Measurements from ENCODE around the gene PLPPR2. TPM values are rescaled to one million over a fixed set of nuclear protein-coding genes. Genes with fewer than 3 reads are reported as not detected.
"Not testable (repeated sequence)": the region's sequence is repeated elsewhere in the genome, so short reads cannot be mapped to it uniquely, and the experiment has no call there.

The PLPPR2 gene
- total RNA-seq, 2 experiments from 2014 or later, result 1.1 TPM

DNA sequence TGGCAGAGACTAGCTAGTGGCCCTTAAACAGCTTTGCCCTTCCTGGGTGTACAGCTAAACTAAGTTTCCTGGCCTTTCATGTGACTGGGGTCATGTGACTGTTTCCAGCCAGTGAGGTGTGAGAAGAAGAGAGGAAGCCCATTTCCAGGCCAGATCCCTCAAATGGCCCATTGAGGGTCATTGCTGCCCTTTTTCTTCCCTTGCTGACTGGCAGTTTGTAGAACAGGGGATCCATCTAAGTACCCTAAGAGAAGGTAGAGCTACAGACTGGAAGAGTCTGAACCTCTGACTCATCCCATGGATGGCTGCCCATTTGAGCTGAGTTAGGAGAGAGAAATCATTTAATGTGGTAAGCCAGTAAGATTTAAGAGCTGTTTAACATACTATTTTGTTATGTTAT lies 22.0 kb downstream of the PLPPR2 start:
- Mint-ChIP-seq H3K27ac (peak overlapping the region; percentile 89), H3K27me3 (ENCODE audit: low read depth) (no peaks in the 10 kb centered on the region), H3K9me3 (ENCODE audit: insufficient read depth) (no peaks in the 10 kb centered on the region), H3K4me3 (no peak overlapping the region), H3K4me1 (ENCODE audit: low read depth) (peaks cover 50% of the 10 kb centered on the region), H3K36me3 (ENCODE audit: low read depth) (peaks cover 23% of the 10 kb centered on the region)
- ATAC-seq (no peak), DNase-seq (peak; percentile 57)
- POLR2A ChIA-PET, result interaction anchor here (0.5 to 0.6 kb wide), 2 partner anchors 42 to 512 kb away, joined by 3 read pairs; partner anchors contain the start of gene RGL3
- CTCF ChIA-PET, result interaction anchor here (0.7 to 4.3 kb wide), 11 partner anchors 9 to 542 kb away, joined by 3 to 35 read pairs (median 4); partner anchors contain the start of genes ODAD3, PRKCSH, RAB3D and TMED1

DNA sequence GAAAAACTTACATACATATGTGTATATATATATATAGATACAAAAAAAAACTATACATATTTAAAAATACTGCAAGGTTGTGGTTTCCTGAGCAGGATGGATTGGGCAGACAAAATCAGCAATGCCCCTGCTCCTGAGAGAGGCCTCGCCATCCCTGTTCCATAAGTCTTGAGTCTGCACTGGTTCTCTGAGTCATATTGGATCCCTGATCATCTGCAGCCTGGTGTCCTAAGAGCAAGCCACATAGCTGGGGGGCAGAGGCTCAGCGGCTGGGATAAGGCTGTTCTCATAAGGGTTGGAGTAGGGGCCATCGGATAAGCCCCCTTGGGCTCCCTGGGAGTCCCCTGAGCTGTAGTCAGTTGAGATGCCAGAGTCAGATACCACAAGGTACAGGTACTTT lies 22.5 kb downstream of the PLPPR2 start:
- no peak for DNase-seq
- H3K27me3 Mint-ChIP-seq (ENCODE audit: low read depth), result peaks cover 2% of the 10 kb centered on the region
- no peaks in the 10 kb centered on the region for H3K9me3 Mint-ChIP-seq (ENCODE audit: insufficient read depth)
- H3K36me3 Mint-ChIP-seq (ENCODE audit: low read depth), result peaks cover 23% of the 10 kb centered on the region
- peaks cover 52% of the 10 kb centered on the region for H3K4me1 Mint-ChIP-seq (ENCODE audit: low read depth)
- CTCF ChIA-PET, result interaction anchor here (1.0 to 4.3 kb wide), 8 partner anchors 9 to 542 kb away, joined by 3 to 35 read pairs (median 4); partner anchors contain the start of genes ODAD3, PRKCSH, RAB3D and TMED1
- H3K4me3 Mint-ChIP-seq, result no peak overlapping the region
- ATAC-seq, result no peak
- H3K27ac Mint-ChIP-seq, result peak overlapping the region; percentile 68
- POLR2A ChIA-PET, result interaction anchor here (0.5 kb wide), 1 partner anchor 512 kb away, joined by 3 read pairs; no protein-coding TSS in a partner anchor

DNA sequence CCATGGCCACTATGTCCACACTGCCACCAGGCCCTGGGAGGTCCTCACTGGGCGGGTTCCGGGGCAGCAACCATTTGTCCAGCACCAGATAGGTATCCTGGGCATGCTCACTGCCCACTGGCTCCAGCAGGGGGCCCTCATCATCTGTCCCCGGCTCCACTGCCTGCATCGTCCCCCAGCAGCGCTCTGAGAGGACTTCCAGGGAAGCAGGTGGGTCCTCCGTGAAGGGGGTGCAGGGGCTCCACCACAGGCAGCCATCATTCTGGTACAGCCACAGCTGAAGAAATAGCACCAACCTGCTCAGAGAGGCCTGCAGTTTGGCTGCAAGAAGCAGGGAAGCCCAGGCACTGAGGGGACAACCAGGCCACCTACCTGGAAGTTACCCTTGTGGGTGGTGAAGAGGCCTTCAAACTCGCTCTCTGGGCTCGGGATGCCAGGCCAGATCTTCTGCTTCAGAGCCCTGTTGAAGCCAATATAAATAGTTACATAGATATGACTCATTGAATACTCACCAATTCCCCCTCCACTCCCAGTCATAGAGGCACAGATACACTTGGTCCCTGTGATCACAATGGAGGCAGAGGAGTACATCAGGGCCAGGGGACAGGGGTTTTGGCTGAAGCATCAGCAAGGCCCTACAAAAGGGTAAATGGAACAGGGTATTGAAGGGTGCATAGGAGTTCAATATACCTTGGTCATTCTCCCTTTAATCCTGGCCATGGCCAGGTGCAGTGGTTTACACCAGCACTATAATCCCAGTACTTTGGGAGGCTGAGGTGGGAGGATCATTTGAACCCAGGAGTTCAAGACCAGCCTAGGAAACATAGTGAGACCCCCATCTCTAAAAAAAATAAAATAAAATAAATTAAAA lies 23.3 kb downstream of the PLPPR2 start:
- POLR2A ChIA-PET, result no interaction called here
- H3K36me3 Mint-ChIP-seq (ENCODE audit: low read depth), result peaks cover 23% of the 10 kb centered on the region
- DNase-seq (no peak), ATAC-seq (no peak)
- no peaks in the 10 kb centered on the region for H3K9me3 Mint-ChIP-seq (ENCODE audit: insufficient read depth)
- CTCF ChIA-PET, result interaction anchor here (1.8 to 4.3 kb wide), 2 partner anchors 57 to 104 kb away, joined by 5 to 35 read pairs; partner anchors contain the start of genes ODAD3 and PRKCSH
- H3K27ac Mint-ChIP-seq, result peak overlapping the region; percentile 39
- peaks cover 58% of the 10 kb centered on the region for H3K4me1 Mint-ChIP-seq (ENCODE audit: low read depth)
- H3K4me3 Mint-ChIP-seq, result no peak overlapping the region
- H3K27me3 Mint-ChIP-seq (ENCODE audit: low read depth), result peaks cover 5% of the 10 kb centered on the region

DNA sequence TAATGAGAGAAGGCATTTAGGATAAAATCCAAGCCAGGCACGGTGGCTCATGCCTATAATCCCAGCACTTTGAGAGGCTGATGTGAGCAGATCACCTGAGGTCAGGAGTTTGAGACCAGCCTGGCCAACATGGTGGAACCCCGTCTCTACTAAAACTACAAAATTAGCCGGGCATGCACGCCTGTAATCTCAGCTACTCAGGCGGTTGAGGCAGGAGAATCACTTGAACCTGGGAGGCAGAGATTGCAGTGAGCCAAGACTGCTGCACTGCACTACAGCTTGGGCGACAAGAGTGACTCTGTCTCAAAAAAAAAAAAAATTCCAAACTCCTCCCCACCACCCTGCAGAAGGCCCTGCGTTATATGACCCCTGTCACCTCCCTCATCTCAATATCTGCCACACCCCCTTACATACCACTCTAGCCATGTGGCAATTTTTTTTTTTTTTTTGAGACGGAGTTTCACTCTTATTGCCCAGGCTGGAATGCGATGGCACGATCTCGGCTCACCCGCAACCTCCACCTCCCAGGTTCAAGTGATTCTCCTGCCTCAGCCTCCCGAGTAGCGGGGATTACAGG lies 24.1 kb downstream of the PLPPR2 start:
- H3K27ac Mint-ChIP-seq, result peak overlapping the region; percentile 39
- POLR2A ChIA-PET, result interaction anchor here (1.4 kb wide), 1 partner anchor 290 kb away, joined by 7 read pairs; the partner anchor contains the start of gene LDLR
- H3K4me3 Mint-ChIP-seq; DNase-seq; H3K9me3 Mint-ChIP-seq (ENCODE audit: insufficient read depth); H3K27me3 Mint-ChIP-seq (ENCODE audit: low read depth); ATAC-seq: not testable (repeated sequence)
- CTCF ChIA-PET, result interaction anchor here (1.1 to 2.7 kb wide), 4 partner anchors 9 to 85 kb away, joined by 3 to 25 read pairs (median 12); no protein-coding TSS in a partner anchor
- H3K4me1 Mint-ChIP-seq (ENCODE audit: low read depth), result peaks cover 58% of the 10 kb centered on the region
- peaks cover 23% of the 10 kb centered on the region for H3K36me3 Mint-ChIP-seq (ENCODE audit: low read depth)

DNA sequence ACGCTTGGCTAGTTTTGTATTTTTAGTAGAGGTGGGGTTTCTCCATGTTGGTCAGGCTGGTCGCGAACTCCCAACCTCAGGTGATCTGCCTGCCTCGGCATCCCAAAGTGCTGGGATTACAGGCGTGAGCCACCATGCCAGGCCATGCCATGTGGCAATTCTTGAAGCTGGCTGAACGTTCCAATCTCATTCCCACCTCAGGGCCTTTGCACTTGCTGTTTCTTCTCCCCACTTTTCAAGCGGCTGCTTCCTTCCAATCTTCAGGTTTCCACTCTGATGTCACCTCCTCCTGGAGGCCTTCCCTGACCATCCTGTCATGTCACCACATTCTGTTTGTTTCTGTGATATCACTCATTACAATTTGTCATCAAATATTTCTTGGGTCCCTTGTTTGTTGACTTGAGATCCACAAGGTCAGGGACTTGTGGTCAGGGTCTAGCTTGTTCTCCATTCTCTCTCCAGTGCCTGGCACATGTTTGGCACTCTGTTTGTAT lies 24.7 kb downstream of the PLPPR2 start:
- peaks cover 58% of the 10 kb centered on the region for H3K4me1 Mint-ChIP-seq (ENCODE audit: low read depth)

DNA sequence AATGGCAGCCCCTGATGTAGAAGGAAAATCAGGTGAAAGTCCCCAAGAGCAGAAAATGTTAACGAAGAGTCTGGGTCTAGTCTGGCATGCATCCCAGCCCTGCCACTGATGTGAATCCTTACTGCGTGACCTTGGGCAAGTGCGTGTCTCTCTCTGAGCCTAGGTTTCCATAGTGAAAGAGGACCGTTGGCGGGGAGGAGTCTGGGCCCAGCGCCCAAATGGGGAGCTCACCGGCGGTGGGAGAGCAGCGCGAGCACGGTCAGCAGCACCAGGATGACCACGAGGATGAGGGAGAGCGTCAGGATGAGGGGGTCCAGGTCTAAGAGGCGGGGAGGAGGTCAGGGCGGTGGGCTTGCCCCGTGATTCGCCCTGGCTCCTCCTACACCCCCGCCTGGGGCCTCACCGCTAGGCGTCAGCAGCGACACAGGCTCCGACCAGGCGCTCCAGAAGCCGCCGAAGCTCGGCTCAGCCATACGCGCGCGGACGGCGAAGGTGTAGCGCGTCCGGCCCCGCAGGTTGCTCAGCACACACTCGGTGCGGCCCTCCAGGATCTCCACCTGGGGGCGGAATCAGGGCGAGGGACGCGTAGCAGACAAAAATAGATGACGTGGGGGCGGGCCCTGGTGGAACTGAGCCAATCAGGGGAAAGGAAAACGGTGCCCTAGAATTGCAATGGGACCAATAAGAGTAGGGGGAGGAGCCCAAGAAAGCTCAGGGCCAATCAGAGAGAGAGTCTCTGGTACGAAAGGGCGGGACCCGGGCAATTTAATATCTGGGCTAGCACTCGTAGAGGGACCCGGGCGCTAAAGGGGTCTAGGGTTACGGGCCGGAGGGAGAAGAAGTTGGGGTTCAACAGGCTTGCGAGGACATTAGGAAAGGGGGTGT lies 25.7 kb downstream of the PLPPR2 start:
- DNase-seq (peak; percentile 99), ATAC-seq (peak; percentile 86)
- CTCF ChIA-PET, result interaction anchor here (0.6 to 2.7 kb wide), 41 partner anchors 10 to 663 kb away, joined by 3 to 36 read pairs (median 5); partner anchors contain the start of genes CCDC159, DNM2, ECSIT and ELAVL3
- Mint-ChIP-seq H3K9me3 (ENCODE audit: insufficient read depth) (no peaks in the 10 kb centered on the region), H3K27me3 (ENCODE audit: low read depth) (peaks cover 12% of the 10 kb centered on the region), H3K4me1 (ENCODE audit: low read depth) (peaks cover 54% of the 10 kb centered on the region), H3K4me3 (peak overlapping the region; percentile 84), H3K36me3 (ENCODE audit: low read depth) (peaks cover 19% of the 10 kb centered on the region), H3K27ac (peak overlapping the region; percentile 98)
- POLR2A ChIA-PET, result interaction anchor here (0.5 to 1.8 kb wide), 19 partner anchors 10 to 1413 kb away, joined by 3 to 7 read pairs (median 3); partner anchors contain the start of genes LDLR, ODAD3, RAB3D and ZNF653

More for the DNA sequence above, 24.7 kb downstream of the PLPPR2 start:
- Mint-ChIP-seq H3K9me3 (ENCODE audit: insufficient read depth) (no peaks in the 10 kb centered on the region), H3K27me3 (ENCODE audit: low read depth) (peaks cover 12% of the 10 kb centered on the region), H3K27ac (peak overlapping the region; percentile 98), H3K36me3 (ENCODE audit: low read depth) (peaks cover 23% of the 10 kb centered on the region), H3K4me3 (peak overlapping the region; percentile 84)
- POLR2A ChIA-PET, result interaction anchor here (1.4 kb wide), 1 partner anchor 291 kb away, joined by 7 read pairs; the partner anchor contains the start of gene LDLR
- no peak for DNase-seq
- CTCF ChIA-PET, result interaction anchor here (0.6 to 2.7 kb wide), 12 partner anchors 10 to 103 kb away, joined by 3 to 36 read pairs (median 16); partner anchors contain the start of genes CCDC159, ODAD3, PRKCSH and TMEM205
- no peak for ATAC-seq

DNA sequence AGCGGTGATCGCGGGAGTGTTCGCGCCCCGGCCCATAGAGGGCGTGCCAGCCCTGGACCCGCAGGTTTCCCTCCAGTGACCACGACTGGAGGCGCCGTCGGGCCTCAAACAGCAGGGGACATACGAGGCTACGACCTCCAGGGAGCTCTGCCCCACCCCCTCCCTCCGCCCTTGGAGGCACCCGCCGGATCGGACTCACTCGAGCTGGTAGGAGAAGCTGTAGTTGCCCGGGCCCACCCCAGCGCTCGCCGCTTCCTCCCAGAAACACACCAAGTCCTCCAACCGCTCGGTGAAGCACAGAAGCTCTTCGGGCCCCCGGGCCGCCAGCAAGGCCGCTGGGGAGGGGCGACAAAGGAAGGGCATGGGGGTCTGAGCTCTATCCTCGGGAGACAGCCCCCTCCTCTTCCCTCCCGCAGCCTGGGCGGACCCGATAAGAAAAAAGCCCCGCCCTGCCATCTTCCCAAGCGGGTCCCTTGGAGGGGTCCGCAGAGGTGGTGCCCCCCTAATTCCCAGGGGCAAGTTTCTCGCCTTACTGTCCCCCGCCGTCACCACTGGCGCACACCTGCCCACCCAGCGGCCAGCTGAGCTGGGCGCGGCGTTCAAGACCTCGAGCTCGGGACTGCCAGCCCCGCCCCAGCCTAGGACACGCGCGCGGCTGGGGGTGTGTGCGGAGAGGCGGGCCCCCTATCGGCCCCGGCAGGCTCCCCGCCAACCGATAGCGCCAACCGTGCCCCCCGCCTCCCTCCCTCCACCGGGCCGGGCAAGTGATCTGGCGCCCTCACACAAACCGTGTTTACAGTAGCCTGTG lies 27.9 kb downstream of the PLPPR2 start:
- ChIA-PET POLR2A (interaction anchor here (0.6 to 1.2 kb wide), 3 partner anchors 8 to 60 kb away, joined by 3 to 4 read pairs (median 4); partner anchors contain the start of gene SWSAP1), CTCF (interaction anchor here (0.8 to 1.6 kb wide), 17 partner anchors 9 to 312 kb away, joined by 3 to 13 read pairs (median 4); partner anchors contain the start of genes CCDC159, ECSIT, ODAD3 and PRKCSH)
- Mint-ChIP-seq H3K4me1 (ENCODE audit: low read depth) (peaks cover 42% of the 10 kb centered on the region), H3K27ac (peak overlapping the region; percentile 75), H3K36me3 (ENCODE audit: low read depth) (peaks cover 5% of the 10 kb centered on the region), H3K27me3 (ENCODE audit: low read depth) (peaks cover 12% of the 10 kb centered on the region), H3K4me3 (peak overlapping the region; percentile 71), H3K9me3 (ENCODE audit: insufficient read depth) (no peaks in the 10 kb centered on the region)
- DNase-seq, result peak; percentile 67
- ATAC-seq, result no peak

DNA sequence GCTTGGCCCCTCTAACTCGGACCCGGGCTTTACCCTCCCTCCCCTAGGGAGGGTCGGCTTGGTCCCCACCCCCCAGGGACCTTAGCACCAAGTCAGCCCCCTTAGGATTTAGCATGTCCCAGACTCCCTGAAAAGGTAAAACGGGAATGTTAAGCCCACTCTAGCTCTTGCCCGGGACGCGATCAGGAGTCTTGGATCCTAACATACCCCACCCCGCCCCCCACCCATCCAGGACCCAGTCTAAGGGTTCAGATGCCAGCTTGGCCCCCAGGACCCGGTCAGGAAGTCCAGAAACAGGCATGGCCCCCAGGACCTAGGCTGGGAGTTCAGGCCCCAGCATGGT lies 28.4 kb downstream of the PLPPR2 start:
- H3K9me3 Mint-ChIP-seq (ENCODE audit: insufficient read depth), result no peaks in the 10 kb centered on the region
- POLR2A ChIA-PET, result interaction anchor here (1.2 kb wide), 1 partner anchor 9 kb away, joined by 4 read pairs; the partner anchor contains the start of gene SWSAP1
- H3K27me3 Mint-ChIP-seq (ENCODE audit: low read depth), result peaks cover 12% of the 10 kb centered on the region
- H3K4me1 Mint-ChIP-seq (ENCODE audit: low read depth), result peaks cover 38% of the 10 kb centered on the region
- DNase-seq (no peak), ATAC-seq (no peak)
- H3K36me3 Mint-ChIP-seq (ENCODE audit: low read depth), result peaks cover 3% of the 10 kb centered on the region
- CTCF ChIA-PET, result interaction anchor here (0.8 to 1.6 kb wide), 11 partner anchors 9 to 311 kb away, joined by 3 to 13 read pairs (median 5); partner anchors contain the start of genes CCDC159, ECSIT, ODAD3 and PRKCSH
- no peak overlapping the region for H3K27ac Mint-ChIP-seq
- no peak overlapping the region for H3K4me3 Mint-ChIP-seq

DNA sequence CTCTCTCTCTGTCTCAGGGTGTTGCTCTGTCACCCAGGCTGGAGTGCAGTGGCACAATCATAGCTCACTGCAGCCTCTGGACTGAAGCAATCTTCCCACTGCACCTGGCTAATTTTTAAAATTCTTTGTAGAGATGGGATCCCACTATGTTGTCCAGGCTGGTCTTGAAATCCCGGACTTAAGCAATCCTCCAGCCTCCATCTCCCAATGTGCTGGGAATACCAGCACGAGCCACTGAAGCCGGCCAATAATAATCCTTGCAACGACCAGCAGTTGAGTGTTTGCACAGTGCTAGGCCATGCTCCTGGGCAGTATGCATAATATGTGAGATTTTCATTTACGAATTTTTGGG lies 29.5 kb downstream of the PLPPR2 start:
- H3K4me3 Mint-ChIP-seq, result no peak overlapping the region
- POLR2A ChIA-PET, result no interaction called here
- DNase-seq (no peak), ATAC-seq (no peak)
- H3K36me3 Mint-ChIP-seq (ENCODE audit: low read depth), result peaks cover 3% of the 10 kb centered on the region
- peaks cover 33% of the 10 kb centered on the region for H3K4me1 Mint-ChIP-seq (ENCODE audit: low read depth)
- H3K9me3 Mint-ChIP-seq (ENCODE audit: insufficient read depth), result no peaks in the 10 kb centered on the region
- peaks cover 12% of the 10 kb centered on the region for H3K27me3 Mint-ChIP-seq (ENCODE audit: low read depth)
- H3K27ac Mint-ChIP-seq, result no peak overlapping the region
- CTCF ChIA-PET, result no interaction called here

Data from activated CD8-positive, alpha-beta T cell treated with anti-CD3 and anti-CD28 coated beads, Interleukin-2, amount 10 ng/mL, durations not matched to agents 7 days and 5 days (primary cell).